Neural progenitor cell (in vitro differentiated cells): ENCODE results near the gene GMIP. TPM values are rescaled to one million over a fixed set of nuclear protein-coding genes. Genes with fewer than 3 reads are reported as not detected.

Source experiments
- DNase-seq: peaks from one replicate; pipeline ENCODE4 v3.0.0-alpha.2; 2016; ENCODE audit warnings: low spot score
- H2AFZ ChIP-seq: fragments of 200-600 bp; sonication (generic); replicated peaks from 2 replicates; pipeline ENCODE4 v1.6.1; 2016; ENCODE audit warnings: antibody characterized with exemption
- H3F3A ChIP-seq: fragments of 200-600 bp; sonication (generic); 2 replicates; pipeline ENCODE4 v1.6.1; 2016; ENCODE audit warnings: antibody characterized with exemption, low read depth
- H3K27ac ChIP-seq: fragments of 200-600 bp; sonication (generic); 2 replicates; pipeline ENCODE4 v1.5.1; 2016; ENCODE audit warnings: mild to moderate bottlenecking
- H3K27me3 ChIP-seq: fragments of 200-600 bp; sonication (generic); 2 replicates; pipeline ENCODE4 v1.6.1; 2016; ENCODE audit warnings: mild to moderate bottlenecking, moderate library complexity
- H3K36me3 ChIP-seq: fragments of 200-600 bp; sonication (generic); 2 replicates; pipeline ENCODE4 v1.5.1; 2016
- H3K4me1 ChIP-seq: fragments of 200-600 bp; sonication (generic); 2 replicates; pipeline ENCODE4 v1.6.1; 2016; ENCODE audit warnings: mixed run types
- H3K4me2 ChIP-seq: fragments of 200-600 bp; sonication (generic); 2 replicates; pipeline ENCODE4 v1.6.1; 2016
- H3K4me3 ChIP-seq: fragments of 200-600 bp; sonication (generic); 2 replicates; pipeline ENCODE4 v1.5.1; 2016
- H3K79me2 ChIP-seq: fragments of 200-600 bp; sonication (generic); 2 replicates; pipeline ENCODE4 v1.6.1; 2016; ENCODE audit warnings: low read depth
- H3K9ac ChIP-seq: fragments of 200-600 bp; sonication (generic); 2 replicates; pipeline ENCODE4 v1.6.1; 2016
- H3K9me3 ChIP-seq: fragments of 200-600 bp; sonication (generic); 2 replicates; pipeline ENCODE4 v1.5.1; 2016; ENCODE audit warnings: low read depth
- H4K20me1 ChIP-seq: fragments of 200-600 bp; sonication (generic); 2 replicates; pipeline ENCODE4 v1.6.1; 2016; ENCODE audit warnings: low read depth
- H3K27ac Mint-ChIP-seq: 3 replicates; pipeline ENCODE4 v1.8.0; 2021; ENCODE audit warnings: mixed read lengths
- H3K27me3 Mint-ChIP-seq: 2 replicates; pipeline ENCODE4 v1.8.0; 2022; ENCODE audit warnings: low read depth, mild to moderate bottlenecking, inconsistent platforms, moderate library complexity, mixed read lengths; ENCODE audit not compliant: insufficient read depth
- H3K36me3 Mint-ChIP-seq: 3 replicates; pipeline ENCODE4 v1.8.0; 2021; ENCODE audit warnings: mixed read lengths
- H3K4me1 Mint-ChIP-seq: 3 replicates; pipeline ENCODE4 v1.8.0; 2021; ENCODE audit warnings: mixed read lengths
- H3K4me3 Mint-ChIP-seq: 3 replicates; pipeline ENCODE4 v1.8.0; 2021; ENCODE audit warnings: mild to moderate bottlenecking, moderate library complexity, mixed read lengths
- H3K9me3 Mint-ChIP-seq: 3 replicates; pipeline ENCODE4 v1.8.0; 2020; ENCODE audit warnings: mixed read lengths
- EZH2 ChIP-seq: fragments of 200-600 bp; sonication (generic); IDR thresholded peaks from 2 replicates; pipeline ENCODE4 v1.6.1; 2017; ENCODE audit warnings: antibody characterized with exemption, mild to moderate bottlenecking, moderate library complexity
- EZH2phosphoT487 ChIP-seq: fragments of 200-600 bp; sonication (generic); IDR thresholded peaks from 2 replicates; pipeline ENCODE4 v1.6.1; 2017; ENCODE audit warnings: antibody characterized with exemption
- total RNA-seq: library from RNA; depleted of rRNA; stranded (reverse); fragments of >200 nt; gene quantifications from 2 replicates; pipeline ENCODE4 v1.2.3, GENCODE V29; 2015; ENCODE audit warnings: low replicate concordance
- TF ChIP-seq, protein P1 (sequence below): fragments of 200-600 bp; sonication (generic); IDR thresholded peaks from 2 replicates; pipeline ENCODE4 v1.5.1; 2017; ENCODE audit warnings: antibody characterized with exemption, mild to moderate bottlenecking

GMIP gene
- total RNA-seq, 1 donor from 2014 or later: 6.4 TPM

DNA sequence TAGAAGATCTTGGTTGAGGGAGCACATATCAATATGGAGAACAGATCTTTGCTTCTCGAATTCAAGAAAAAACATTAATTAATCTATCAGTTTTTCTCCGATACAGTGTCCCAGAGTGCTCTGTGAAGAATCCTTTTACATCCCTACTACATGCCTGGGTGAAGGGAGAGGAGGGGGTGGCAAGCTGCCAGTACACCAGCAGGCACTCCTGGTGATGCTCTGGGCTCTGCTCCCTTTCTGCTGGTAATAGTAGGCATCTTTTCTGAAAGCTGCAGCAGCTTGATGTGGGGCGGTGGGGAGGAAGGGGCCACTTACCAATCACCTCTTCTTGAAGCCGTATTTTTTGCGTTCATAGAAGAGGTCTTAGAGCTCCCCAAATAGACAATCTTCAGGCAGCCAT is 55.7 kb downstream of the GMIP start:
- DNase-seq: no peak
- peaks cover 9% of the 10 kb centered on the region for H3F3A ChIP-seq
- TF ChIP-seq EZH2: no peak
- no peak for TF ChIP-seq EZH2phosphoT487
- TF ChIP-seq, protein P1, sequence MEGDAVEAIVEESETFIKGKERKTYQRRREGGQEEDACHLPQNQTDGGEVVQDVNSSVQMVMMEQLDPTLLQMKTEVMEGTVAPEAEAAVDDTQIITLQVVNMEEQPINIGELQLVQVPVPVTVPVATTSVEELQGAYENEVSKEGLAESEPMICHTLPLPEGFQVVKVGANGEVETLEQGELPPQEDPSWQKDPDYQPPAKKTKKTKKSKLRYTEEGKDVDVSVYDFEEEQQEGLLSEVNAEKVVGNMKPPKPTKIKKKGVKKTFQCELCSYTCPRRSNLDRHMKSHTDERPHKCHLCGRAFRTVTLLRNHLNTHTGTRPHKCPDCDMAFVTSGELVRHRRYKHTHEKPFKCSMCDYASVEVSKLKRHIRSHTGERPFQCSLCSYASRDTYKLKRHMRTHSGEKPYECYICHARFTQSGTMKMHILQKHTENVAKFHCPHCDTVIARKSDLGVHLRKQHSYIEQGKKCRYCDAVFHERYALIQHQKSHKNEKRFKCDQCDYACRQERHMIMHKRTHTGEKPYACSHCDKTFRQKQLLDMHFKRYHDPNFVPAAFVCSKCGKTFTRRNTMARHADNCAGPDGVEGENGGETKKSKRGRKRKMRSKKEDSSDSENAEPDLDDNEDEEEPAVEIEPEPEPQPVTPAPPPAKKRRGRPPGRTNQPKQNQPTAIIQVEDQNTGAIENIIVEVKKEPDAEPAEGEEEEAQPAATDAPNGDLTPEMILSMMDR: no peak
- H3K36me3 Mint-ChIP-seq: peaks cover 7% of the 10 kb centered on the region
- H4K20me1 ChIP-seq: no peaks in the 10 kb centered on the region
- H3K36me3 ChIP-seq: no peaks in the 10 kb centered on the region
- no peak overlapping the region for H3K9ac ChIP-seq
- H3K27me3 ChIP-seq: no peaks in the 10 kb centered on the region
- H3K9me3 ChIP-seq: no peaks in the 10 kb centered on the region
- H3K9me3 Mint-ChIP-seq: no peaks in the 10 kb centered on the region
- H3K4me3 ChIP-seq: no peak overlapping the region
- peaks cover 5% of the 10 kb centered on the region for H3K4me1 ChIP-seq
- no peak overlapping the region for H3K4me2 ChIP-seq
- H3K4me3 Mint-ChIP-seq: no peak overlapping the region
- no peaks in the 10 kb centered on the region for H3K79me2 ChIP-seq
- H3K27me3 Mint-ChIP-seq: peaks cover 6% of the 10 kb centered on the region
- no peak overlapping the region for H3K27ac Mint-ChIP-seq
- H3K4me1 Mint-ChIP-seq: peaks cover 5% of the 10 kb centered on the region
- H3K27ac ChIP-seq: no peak overlapping the region
- no peak overlapping the region for H2AFZ ChIP-seq

DNA sequence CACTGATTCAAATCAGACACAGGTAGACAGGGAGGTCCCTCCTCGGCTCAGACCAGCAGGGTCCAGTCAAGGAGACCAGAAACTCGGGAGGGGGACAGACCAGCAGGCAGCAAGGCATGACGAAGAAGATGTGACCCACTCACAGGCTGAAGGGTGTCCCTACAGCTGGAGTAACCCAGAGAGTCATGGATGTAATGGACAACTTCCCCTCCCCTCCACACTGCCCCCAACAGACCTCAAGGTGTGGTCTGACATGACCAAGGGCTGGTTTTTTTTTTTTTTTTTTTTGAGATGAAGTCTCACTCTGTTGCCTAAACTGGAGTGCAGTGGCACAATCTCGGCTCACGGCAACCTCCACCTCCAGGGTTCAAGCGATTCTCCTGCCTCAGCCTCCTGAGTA is 59.1 kb downstream of the GMIP start:
- H3K36me3 ChIP-seq: no peaks in the 10 kb centered on the region
- H3K27me3 ChIP-seq: no peaks in the 10 kb centered on the region
- TF ChIP-seq, protein P1: no peak
- TF ChIP-seq EZH2 (no peak), EZH2phosphoT487 (no peak)
- H3K4me2 ChIP-seq: no peak overlapping the region
- peaks cover 4% of the 10 kb centered on the region for H3K27me3 Mint-ChIP-seq
- no peaks in the 10 kb centered on the region for H3K9me3 ChIP-seq
- no peak overlapping the region for H3K4me3 Mint-ChIP-seq
- H3K9me3 Mint-ChIP-seq: no peaks in the 10 kb centered on the region
- H4K20me1 ChIP-seq: no peaks in the 10 kb centered on the region
- H3F3A ChIP-seq: peaks cover 6% of the 10 kb centered on the region
- peaks cover 15% of the 10 kb centered on the region for H3K4me1 ChIP-seq
- DNase-seq: no peak
- peaks cover 15% of the 10 kb centered on the region for H3K4me1 Mint-ChIP-seq
- H3K79me2 ChIP-seq: no peaks in the 10 kb centered on the region
- no peak overlapping the region for H3K9ac ChIP-seq
- no peak overlapping the region for H3K27ac Mint-ChIP-seq
- H3K27ac ChIP-seq: no peak overlapping the region
- peaks cover 7% of the 10 kb centered on the region for H3K36me3 Mint-ChIP-seq
- H3K4me3 ChIP-seq: no peak overlapping the region
- H2AFZ ChIP-seq: no peak overlapping the region

- H3K4me3 Mint-ChIP-seq: no peak overlapping the region
- peaks cover 16% of the 10 kb centered on the region for H3K4me1 Mint-ChIP-seq
- Histone ChIP-seq H3K9ac (no peak overlapping the region), H3K4me1 (peaks cover 15% of the 10 kb centered on the region), H2AFZ (no peak overlapping the region), H3F3A (peaks cover 6% of the 10 kb centered on the region), H3K27me3 (no peaks in the 10 kb centered on the region), H3K36me3 (no peaks in the 10 kb centered on the region), H4K20me1 (no peaks in the 10 kb centered on the region), H3K4me2 (no peak overlapping the region), H3K9me3 (no peaks in the 10 kb centered on the region), H3K79me2 (no peaks in the 10 kb centered on the region), H3K27ac (no peak overlapping the region), H3K4me3 (no peak overlapping the region)
- peaks cover 5% of the 10 kb centered on the region for H3K36me3 Mint-ChIP-seq
- peaks cover 2% of the 10 kb centered on the region for H3K27me3 Mint-ChIP-seq
- no peak overlapping the region for H3K27ac Mint-ChIP-seq
- TF ChIP-seq, protein P1: no peak
- TF ChIP-seq EZH2phosphoT487: no peak
- TF ChIP-seq EZH2: no peak
- H3K9me3 Mint-ChIP-seq: no peaks in the 10 kb centered on the region
- no peak for DNase-seq
These were observed 61.0 kb downstream of the GMIP start for GRCh38 chr19:19582471-19582870.
